H1 (cell line): ENCODE measurements around the gene TP53I3.

Experiments used
- ATF2 ChIP-seq: IDR thresholded peaks from 2 replicates; pipeline ENCODE4 v1.6.1; 2012; ENCODE audit warnings: low read length, inconsistent platforms
- CTCF ChIP-seq, 3 experiments: IDR thresholded peaks; 1 replicate in 2 of 3; 2 replicates in 1 of 3; pipeline versions ENCODE4 v1.5.1 to v1.6.1; 2011; ENCODE audit warnings: low read length in 3 of 3, mild to moderate bottlenecking in 3 of 3, inconsistent platforms in 2 of 3, low read depth in 1 of 3, moderate library complexity in 1 of 3; ENCODE audit not compliant: insufficient read depth in 1 of 3; ENCODE audit errors: control extremely low read depth in 1 of 3
- E2F6 ChIP-seq: IDR thresholded peaks from 2 replicates; pipeline ENCODE4 v1.6.1; 2012; ENCODE audit warnings: inconsistent platforms
- EP300 ChIP-seq, 2 experiments: IDR thresholded peaks; 1 replicate in 1 of 2; 2 replicates in 1 of 2; pipeline ENCODE4 v1.6.1; 2011 to 2012; ENCODE audit warnings: low read depth in 2 of 2, low read length in 2 of 2, mild to moderate bottlenecking in 2 of 2, borderline replicate concordance in 1 of 2, inconsistent platforms in 1 of 2, moderate library complexity in 1 of 2
- EZH2 ChIP-seq: fragments of 200-600 bp; sonication (generic); IDR thresholded peaks from 2 replicates; pipeline ENCODE4 v1.7.1; 2012; ENCODE audit warnings: low read depth, mild to moderate bottlenecking, moderate library complexity, low read length, inconsistent platforms; ENCODE audit not compliant: severe bottlenecking
- JUND ChIP-seq: IDR thresholded peaks from 2 replicates; pipeline ENCODE4 v1.6.1; 2011; ENCODE audit warnings: mild to moderate bottlenecking, improper control_type of control experiment, low read length
- MAFK ChIP-seq: IDR thresholded peaks from 2 replicates; pipeline ENCODE4 v1.6.1; 2012; ENCODE audit warnings: low read depth, mild to moderate bottlenecking, improper control_type of control experiment, low read length
- MAX ChIP-seq: IDR thresholded peaks from 2 replicates; pipeline ENCODE4 v1.6.1; 2012; ENCODE audit warnings: inconsistent platforms
- PHF8 ChIP-seq: fragments of 200-600 bp; sonication (generic); conservative IDR thresholded peaks from 2 replicates; pipeline ENCODE4 v1.7.1; 2012; ENCODE audit warnings: low read depth, mild to moderate bottlenecking, inconsistent platforms, low read length, moderate library complexity
- POLR2A ChIP-seq, 2 experiments: IDR thresholded peaks; 1 replicate in 1 of 2; 2 replicates in 1 of 2; pipeline ENCODE4 v1.6.1; 2011; ENCODE audit warnings: low read depth in 2 of 2, low read length in 2 of 2, mild to moderate bottlenecking in 2 of 2; ENCODE audit errors: control extremely low read depth in 1 of 2
- RXRA ChIP-seq: IDR thresholded peaks from 2 replicates; pipeline ENCODE4 v1.6.1; 2011; ENCODE audit warnings: low read depth, mild to moderate bottlenecking, low read length, moderate library complexity; ENCODE audit not compliant: insufficient read depth
- SP2 ChIP-seq: IDR thresholded peaks from 2 replicates; pipeline ENCODE4 v1.6.1; 2012; ENCODE audit warnings: mild to moderate bottlenecking, low read length, inconsistent platforms

GRCh38 chr2:24054366-24055010 is 30.1 kb downstream of the TP53I3 start:
- TF ChIP-seq CTCF (IDR thresholded peaks at IDR 0.05; ENCODE audit: control extremely low read depth in 1 of 3, insufficient read depth in 1 of 3, low read depth in 1 of 3, low read length in 3 of 3) = no peak
- no peak for TF ChIP-seq POLR2A (IDR thresholded peaks at IDR 0.05; ENCODE audit: control extremely low read depth in 1 of 2, low read depth in 2 of 2, low read length in 2 of 2)
- TF ChIP-seq SP2 = no peak
- TF ChIP-seq EP300 (IDR thresholded peaks at IDR 0.05; ENCODE audit: borderline replicate concordance in 1 of 2, low read depth in 2 of 2, low read length in 2 of 2) = no peak
- no peak for TF ChIP-seq MAX
- TF ChIP-seq MAFK = no peak
- TF ChIP-seq E2F6 = no peak
- TF ChIP-seq EZH2 = no peak
- TF ChIP-seq ATF2 = no peak
- no peak for TF ChIP-seq PHF8
- TF ChIP-seq RXRA = no peak
- TF ChIP-seq JUND = no peak
